HEK293 (cell line): ENCODE measurements around the gene TFB2M.

Experiments used
- SETDB1 ChIP-seq: IDR thresholded peaks from one replicate; pipeline ENCODE4 v1.6.1; 2017; ENCODE audit warnings: mild to moderate bottlenecking, low read length, moderate library complexity, mixed read lengths; ENCODE audit not compliant: insufficient read length
- ZNF202 ChIP-seq: fragments of 450-650 bp; formaldehyde crosslinking; IDR thresholded peaks from 2 replicates; pipeline ENCODE4 v1.5.1; 2016; ENCODE audit warnings: missing biosample characterization, missing genetic modification characterization, borderline replicate concordance
- ZNF404 ChIP-seq: fragments of 450-650 bp; formaldehyde crosslinking; IDR thresholded peaks from 2 replicates; pipeline ENCODE4 v1.5.1; 2017; ENCODE audit warnings: missing biosample characterization, missing genetic modification characterization
- ZNF416 ChIP-seq: fragments of 450-650 bp; formaldehyde crosslinking; IDR thresholded peaks from 2 replicates; pipeline ENCODE4 v1.5.1; 2016; ENCODE audit warnings: missing biosample characterization, missing genetic modification characterization
- TF ChIP-seq, protein P1 (sequence below): fragments of 450-650 bp; formaldehyde crosslinking; IDR thresholded peaks from 2 replicates; pipeline ENCODE4 v1.5.1; 2016; ENCODE audit warnings: missing biosample characterization, missing genetic modification characterization
- TF ChIP-seq, protein P2 (sequence below): fragments of 450-650 bp; formaldehyde crosslinking; IDR thresholded peaks from 2 replicates; pipeline ENCODE4 v1.5.1; 2016; ENCODE audit warnings: missing biosample characterization, missing genetic modification characterization

DNA sequence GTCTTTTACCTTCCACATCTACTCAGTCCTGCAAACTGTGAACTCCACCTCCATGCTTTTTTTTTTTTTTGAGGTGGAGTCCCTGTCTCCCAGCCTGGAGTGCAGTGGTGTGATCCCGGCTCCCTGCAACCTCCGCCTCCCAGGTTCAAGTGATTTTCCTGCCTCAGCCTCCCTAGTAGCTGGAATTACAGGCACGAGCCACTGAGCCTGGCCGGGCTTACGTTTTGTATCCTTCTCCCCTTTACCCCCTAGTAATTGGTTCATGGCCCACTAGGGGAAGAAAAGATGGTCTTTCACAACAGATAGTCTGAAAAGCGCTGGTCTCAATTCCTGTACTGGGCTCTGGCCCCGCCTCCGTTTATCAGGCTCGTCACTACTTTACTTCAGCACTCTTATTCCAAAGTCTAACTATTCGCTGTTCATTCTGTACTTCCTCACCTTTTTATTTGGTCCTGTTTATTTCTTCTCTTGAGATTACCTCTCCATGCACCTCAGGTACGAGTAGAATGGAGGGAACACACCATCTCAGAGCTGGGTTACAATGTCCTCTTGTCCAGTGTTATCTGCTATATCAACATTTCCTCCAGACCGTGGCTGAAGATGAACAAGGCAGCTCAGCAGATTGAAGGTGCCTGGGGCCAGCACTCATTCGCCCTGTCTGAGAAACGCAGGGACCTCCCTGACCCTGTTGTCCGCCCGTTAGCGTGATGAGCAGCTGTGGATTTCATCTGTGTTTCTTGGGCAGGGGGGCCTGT, 16.4 kb upstream of the TFB2M start:
- TF ChIP-seq, protein P1, sequence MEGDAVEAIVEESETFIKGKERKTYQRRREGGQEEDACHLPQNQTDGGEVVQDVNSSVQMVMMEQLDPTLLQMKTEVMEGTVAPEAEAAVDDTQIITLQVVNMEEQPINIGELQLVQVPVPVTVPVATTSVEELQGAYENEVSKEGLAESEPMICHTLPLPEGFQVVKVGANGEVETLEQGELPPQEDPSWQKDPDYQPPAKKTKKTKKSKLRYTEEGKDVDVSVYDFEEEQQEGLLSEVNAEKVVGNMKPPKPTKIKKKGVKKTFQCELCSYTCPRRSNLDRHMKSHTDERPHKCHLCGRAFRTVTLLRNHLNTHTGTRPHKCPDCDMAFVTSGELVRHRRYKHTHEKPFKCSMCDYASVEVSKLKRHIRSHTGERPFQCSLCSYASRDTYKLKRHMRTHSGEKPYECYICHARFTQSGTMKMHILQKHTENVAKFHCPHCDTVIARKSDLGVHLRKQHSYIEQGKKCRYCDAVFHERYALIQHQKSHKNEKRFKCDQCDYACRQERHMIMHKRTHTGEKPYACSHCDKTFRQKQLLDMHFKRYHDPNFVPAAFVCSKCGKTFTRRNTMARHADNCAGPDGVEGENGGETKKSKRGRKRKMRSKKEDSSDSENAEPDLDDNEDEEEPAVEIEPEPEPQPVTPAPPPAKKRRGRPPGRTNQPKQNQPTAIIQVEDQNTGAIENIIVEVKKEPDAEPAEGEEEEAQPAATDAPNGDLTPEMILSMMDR: no peak
- TF ChIP-seq SETDB1 (no peak), ZNF416 (tag by site-specific recombination) (no peak), ZNF202 (tag by site-specific recombination) (no peak), ZNF404 (tag by site-specific recombination) (no peak)
- TF ChIP-seq, protein P2, sequence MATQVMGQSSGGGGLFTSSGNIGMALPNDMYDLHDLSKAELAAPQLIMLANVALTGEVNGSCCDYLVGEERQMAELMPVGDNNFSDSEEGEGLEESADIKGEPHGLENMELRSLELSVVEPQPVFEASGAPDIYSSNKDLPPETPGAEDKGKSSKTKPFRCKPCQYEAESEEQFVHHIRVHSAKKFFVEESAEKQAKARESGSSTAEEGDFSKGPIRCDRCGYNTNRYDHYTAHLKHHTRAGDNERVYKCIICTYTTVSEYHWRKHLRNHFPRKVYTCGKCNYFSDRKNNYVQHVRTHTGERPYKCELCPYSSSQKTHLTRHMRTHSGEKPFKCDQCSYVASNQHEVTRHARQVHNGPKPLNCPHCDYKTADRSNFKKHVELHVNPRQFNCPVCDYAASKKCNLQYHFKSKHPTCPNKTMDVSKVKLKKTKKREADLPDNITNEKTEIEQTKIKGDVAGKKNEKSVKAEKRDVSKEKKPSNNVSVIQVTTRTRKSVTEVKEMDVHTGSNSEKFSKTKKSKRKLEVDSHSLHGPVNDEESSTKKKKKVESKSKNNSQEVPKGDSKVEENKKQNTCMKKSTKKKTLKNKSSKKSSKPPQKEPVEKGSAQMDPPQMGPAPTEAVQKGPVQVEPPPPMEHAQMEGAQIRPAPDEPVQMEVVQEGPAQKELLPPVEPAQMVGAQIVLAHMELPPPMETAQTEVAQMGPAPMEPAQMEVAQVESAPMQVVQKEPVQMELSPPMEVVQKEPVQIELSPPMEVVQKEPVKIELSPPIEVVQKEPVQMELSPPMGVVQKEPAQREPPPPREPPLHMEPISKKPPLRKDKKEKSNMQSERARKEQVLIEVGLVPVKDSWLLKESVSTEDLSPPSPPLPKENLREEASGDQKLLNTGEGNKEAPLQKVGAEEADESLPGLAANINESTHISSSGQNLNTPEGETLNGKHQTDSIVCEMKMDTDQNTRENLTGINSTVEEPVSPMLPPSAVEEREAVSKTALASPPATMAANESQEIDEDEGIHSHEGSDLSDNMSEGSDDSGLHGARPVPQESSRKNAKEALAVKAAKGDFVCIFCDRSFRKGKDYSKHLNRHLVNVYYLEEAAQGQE (tag by site-specific recombination): no peak
